ENCODE measurements around the gene TSTD2.
"Not testable (repeated sequence)": the region's sequence is repeated elsewhere in the genome, so short reads cannot be mapped to it uniquely, and the experiment has no call there.

The TSTD2 gene

DNA sequence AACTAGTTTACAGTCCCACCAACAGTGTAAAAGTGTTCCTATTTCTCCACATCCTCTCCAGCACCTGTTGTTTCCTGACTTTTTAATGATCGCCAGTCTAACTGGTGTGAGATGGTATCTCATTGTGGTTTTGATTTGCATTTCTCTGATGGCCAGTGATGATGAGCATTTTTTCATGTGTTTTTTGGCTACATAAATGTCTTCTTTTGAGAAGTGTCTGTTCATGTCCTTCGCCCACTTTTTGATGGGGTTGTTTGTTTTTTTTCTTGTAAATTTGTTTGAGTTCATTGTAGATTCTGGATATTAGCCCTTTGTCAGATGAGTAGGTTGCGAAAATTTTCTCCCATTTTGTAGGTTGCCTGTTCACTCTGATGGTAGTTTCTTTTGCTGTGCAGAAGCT lies 51.6 kb downstream of the TSTD2 start:
- not testable (repeated sequence) for DNase-seq

DNA sequence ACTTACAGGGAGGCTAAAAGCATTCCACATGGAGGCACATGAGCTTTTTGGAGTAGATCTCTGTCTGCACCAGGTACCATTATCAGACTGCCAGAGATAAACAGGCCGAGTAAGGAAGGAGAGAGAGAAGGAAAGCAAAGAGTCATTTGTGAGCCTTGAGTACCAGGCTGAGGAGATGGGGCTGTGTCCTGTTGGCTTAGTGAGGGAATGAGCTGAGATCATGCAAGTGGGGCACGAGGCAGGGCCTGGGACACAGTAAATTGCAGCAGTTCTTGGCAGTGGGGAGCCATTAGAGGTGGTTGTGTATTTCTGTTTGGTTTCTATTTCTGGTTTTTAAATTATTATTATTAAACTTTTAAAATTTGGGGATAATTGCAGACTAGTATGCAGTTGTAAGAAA lies 53.3 kb downstream of the TSTD2 start:
- DNase-seq: no peak

DNA sequence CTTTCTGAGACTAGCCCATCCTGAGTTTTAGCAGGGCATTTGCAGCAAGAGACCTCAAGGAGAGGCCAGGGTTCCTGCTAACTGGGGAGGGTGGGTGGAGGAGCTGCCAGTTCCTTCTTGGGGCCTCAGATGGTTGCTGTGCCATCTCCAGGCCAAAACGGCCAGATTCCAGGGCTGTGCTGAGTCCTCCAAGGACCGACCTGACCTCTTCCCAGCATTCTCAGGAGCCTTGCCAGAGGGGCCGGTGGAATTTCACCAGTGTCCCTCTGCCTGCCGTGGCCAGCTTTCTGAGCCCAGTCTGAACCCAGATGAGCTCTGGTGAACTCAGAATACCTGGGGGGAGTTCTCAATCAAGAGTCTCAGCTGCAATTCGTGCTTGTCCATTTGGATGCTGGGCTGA lies 54.3 kb downstream of the TSTD2 start:
- no peak for DNase-seq

GRCh38 chr9:97577051-97577450 lies 56.1 kb downstream of the TSTD2 start:
- no peak for DNase-seq

DNA sequence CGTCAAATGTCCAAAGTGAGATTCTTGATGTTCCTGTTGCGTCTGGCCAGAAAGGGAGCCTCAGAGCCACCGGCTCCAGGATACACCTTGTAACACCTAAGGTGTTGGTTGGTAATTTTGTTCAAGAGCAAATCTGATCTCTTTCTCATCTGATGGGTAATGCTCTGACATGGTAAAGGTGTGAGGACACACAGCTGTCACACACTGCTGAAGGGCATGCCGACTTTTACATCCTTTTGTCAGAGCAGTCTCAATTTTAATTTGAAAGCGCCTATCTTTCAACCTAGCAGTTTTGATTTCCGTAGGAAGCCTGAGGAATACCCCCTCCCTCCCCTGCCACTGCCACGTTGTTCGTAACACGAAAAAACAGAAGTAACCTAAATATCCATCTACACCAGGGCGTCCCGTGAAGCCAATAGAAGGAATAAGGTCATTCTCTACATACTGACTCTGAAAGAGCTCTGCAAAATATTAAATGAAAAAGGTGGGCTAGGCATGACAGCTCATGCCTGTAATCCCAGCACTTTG lies 57.4 kb downstream of the TSTD2 start:
- DNase-seq: no peak

DNA sequence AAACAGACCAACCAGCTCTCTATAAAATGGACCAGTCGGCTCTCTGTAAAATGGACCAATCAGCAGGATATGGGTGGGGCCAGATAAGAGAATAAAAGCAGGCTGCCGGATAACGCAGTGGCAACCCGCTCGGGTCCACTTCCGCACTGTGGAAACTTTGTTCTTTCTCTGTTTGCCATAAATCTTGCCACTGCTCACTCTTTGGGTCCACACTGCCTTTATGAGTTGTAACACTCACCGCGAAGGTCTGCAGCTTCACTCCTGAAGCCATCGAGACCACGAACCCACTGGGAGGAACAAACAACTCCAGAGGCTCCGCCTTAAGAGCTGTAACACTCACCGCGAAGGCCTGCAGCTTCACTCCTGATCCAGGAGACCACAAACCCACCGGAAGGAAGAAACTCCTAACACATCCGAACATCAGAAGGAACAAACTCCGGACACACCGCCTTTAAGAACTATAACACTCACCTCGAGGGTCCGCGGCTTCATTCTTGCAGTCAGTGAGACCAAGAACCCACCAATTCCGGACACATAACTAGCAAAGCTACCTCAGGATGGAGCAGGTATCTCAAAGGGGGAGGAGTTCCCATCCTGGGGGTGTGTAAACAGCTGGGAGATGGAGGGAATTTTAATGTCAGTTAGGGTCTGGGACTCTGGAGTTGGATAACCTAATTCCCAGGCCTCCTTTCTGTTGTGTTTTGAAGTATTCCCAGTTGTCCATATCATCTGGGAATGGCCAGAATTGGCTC lies 58.1 kb downstream of the TSTD2 start:
- peak; percentile 13 for DNase-seq

DNA sequence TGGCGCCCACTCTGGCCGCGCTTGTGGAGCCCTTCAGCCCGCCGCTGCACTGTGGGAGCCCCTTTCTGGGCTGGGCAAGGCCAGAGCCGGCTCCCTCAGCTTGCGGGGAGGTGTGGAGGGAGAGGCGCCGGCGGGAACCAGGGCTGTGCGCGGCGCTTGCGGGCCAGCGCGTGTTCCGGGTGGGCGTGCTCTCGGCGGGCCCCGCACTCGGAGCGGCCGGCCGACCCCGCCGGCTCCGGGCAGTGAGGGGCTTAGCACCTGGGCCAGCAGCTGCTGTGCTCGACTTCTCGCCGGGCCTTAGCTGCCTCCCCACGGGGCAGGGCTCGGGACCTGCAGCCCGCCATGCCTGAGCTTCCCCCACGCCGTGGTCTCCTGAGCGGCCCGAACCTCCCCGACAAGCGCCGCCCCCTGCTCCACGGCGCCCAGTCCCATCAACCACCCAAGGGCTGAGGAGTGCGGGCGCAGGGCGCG lies 59.0 kb downstream of the TSTD2 start:
- DNase-seq: not testable (repeated sequence)

GRCh38 chr9:97573482-97574073 lies 59.6 kb downstream of the TSTD2 start:
- no peak for DNase-seq

DNA sequence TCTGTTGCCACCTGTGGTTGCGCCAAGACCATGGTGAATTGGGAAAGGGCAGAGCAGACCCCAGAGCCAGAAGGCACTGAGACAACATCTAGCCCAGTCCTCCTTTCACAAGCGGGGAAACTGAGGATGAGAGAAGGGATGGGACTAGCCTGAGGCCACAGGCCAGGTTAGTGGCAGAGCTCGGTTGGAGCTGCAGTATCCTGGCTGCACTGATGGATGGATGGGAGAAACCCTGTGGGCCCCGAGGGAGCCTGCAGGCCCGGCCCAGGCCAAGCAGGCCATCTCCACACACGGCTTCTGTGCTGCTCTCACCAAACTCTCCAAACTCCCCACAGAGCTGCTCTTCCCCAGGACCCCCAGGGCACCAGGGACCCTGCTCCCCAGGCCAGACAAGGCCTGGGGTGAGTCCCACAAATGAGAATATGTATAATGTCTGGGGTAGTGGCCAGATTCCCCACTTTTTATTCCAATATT lies 60.2 kb downstream of the TSTD2 start:
- no peak for DNase-seq

DNA sequence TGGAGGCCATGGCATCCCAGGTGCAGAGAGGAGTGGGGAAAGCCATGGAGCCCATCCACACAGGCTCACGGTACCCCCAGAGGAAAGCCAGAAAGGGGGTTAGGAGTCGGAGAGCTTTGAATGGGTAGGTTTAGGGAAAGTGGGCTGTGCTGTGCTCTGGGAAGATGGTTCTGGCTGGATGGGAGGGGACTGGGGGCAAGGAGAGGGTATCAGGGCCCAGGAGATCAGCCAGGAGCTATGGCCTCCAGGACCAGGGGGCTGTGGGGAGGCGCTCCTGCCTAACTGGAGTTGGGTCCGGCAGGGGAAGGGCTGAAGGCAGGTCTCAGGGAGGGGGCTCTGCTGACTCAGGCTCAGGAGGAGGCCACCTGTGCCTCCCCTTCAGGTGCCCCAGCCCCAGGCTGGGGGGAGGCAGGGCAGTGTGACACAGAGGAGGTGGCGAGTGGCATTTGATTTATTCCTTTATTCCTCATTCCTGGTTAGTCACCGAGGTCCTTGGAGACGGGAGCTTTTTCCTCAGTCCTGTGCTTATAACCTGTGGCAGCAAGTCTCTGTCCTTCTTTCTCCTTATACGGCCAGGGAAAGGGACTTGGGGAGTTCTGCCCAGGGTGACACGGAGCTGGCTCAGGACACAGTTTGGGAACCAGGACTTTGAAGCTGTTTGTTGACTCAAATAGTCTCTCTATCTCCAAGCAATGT lies 60.8 kb downstream of the TSTD2 start:
- DNase-seq: no peak

- DNase-seq: no peak
These were observed 61.5 kb downstream of the TSTD2 start for GRCh38 chr9:97571664-97572063.

- DNase-seq: no peak
These were observed 62.3 kb downstream of the TSTD2 start for GRCh38 chr9:97570899-97571298.

DNA sequence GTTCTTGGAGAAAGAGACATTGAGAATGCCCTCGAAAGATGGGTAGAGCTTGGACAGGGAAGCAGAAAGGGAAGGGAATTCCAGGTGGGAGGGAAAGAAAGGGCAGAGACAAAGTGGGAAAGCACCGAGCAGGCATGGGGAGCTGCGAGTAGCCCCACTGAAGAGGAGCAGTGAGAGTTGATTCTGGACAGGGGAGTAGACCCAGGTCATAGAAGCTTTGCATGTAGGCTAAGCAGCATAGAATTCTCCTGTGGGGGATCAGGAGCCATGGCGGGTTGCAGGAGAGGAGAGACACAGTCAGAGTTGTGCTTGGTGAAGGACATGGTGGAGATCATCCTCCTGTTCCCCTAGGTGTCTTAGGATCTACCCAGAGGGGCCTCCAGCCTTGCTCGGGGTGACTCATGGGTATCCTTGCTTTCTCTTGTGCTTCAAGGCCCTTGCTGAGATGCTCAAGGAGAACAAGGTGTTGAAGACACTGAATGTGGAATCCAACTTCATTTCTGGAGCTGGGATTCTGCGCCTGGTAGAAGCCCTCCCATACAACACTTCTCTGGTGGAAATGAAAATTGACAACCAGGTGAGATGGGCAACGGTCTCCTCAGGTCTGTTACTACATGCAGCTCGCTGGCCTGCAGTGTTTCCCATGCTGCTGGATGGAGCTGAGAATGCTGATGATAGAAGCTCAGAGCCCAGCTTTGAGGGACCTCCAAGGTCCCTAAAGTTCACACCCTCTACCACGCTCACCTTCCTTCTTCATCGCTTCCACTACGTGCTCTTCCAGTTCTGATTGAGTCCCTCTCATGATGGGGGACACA lies 64.5 kb downstream of the TSTD2 start:
- DNase-seq: no peak

DNA sequence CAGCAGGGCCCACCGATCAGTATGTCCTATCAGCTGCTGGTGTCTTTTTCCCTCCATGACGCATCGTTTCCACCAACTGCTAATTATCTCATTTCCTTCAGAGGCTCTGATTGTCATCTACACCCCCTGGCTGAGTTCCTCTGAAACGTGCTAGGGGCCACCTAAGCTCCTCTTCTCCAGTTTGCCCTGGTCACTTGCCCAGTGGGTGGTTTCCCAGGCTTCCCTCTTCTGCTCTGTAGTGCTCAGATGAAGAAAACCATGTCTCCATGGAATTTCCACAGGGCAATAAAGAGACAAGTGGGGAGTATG lies 65.3 kb downstream of the TSTD2 start:
- DNase-seq: no peak

DNA sequence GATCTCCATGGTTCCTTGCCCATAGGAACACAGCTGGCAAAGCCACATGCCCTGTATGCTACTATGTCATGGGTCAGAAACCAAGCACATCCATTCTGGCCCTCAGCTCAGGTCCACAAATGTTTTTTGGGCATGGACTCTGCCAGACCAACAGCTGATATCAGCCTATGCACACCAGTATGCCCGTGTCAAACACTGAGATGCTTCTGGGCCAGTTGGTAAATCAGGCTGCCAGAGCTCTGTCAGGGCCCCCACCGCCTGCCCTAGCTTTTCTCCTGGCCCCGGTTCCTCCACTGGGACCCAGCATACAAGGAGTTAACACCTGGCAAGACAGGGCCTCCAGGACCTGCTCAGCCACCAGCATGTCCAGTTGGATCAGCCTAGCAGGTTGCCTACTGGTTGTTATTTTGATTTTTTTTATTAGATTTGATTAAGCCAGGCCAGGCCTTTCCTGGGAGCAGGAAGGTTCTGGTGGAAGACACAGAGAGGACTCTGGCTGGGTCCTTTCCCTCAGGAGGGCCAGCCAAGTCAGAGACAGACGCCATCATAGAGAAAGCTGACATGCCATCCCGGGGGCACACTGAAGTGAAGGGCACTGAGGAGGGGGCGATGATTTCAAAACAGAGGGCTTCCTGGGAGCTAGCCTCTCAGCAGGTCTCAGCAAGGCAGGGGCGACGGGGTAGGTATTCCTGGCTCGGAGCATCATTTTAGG lies 65.8 kb downstream of the TSTD2 start:
- no peak for DNase-seq

GRCh38 chr9:97565262-97565661 lies 67.9 kb downstream of the TSTD2 start:
- DNase-seq: no peak

DNA sequence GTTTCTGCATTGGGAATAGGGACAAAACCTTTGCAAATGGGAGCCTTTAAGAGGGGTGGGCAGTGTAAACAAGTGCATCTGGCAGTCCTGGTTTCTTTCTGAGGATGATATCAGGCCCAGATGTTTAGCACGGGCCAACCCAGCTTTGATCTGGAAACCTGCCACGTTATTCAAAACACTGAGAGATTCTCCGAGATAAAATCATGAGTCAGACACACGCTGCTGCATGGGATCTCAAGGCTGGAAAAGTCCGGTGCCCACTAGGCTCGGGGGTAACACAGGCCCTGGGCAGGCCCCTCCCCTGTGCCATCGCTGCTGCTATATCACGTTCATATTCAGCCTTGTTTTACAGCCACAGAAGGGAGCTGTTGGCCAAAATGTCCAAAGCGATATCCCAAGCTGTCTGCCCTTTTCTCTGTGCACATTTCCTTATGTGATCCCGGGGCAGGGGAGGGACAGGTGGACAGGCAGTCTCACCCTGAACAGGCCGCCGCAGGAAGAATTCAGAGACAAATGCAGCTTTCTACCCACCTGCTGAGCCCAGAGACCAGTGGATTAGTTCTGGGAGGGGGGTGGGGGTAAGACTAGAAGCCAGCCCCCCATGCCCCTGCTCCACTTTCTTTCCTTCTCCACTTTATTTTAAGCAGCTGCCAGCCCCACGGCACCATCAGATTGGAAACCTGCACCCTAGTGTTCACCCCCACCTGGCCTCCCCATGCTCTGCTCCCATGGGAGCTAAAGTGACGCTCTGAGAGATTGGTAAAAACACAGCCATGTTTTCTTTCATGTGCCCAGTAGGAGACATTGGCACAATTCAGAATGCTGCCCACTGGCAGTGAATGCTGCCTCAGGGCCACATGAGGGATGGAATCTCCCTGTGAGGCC lies 68.6 kb downstream of the TSTD2 start:
- DNase-seq: no peak

GRCh38 chr9:97563458-97564135 lies 69.6 kb downstream of the TSTD2 start:
- DNase-seq: no peak

- DNase-seq: no peak
These were observed 70.6 kb downstream of the TSTD2 start for GRCh38 chr9:97562542-97562941.

- no peak for DNase-seq
These were observed 71.7 kb downstream of the TSTD2 start for GRCh38 chr9:97561501-97561900.

- DNase-seq: no peak
These were observed 72.3 kb downstream of the TSTD2 start for GRCh38 chr9:97560851-97561250.

Measured in activated effector memory CD4-positive, alpha-beta T cell treated with Interleukin-2 at 50 U/mL for 16 hours (primary cell).